GM12864 (cell line): ENCODE data around the gene LENG9.
"Not testable (repeated sequence)": the region's sequence is repeated elsewhere in the genome, so short reads cannot be mapped to it uniquely, and the experiment has no call there.

Experiments
- DNase-seq: peaks from one replicate; pipeline ENCODE4 v3.0.0-alpha.2; 2011; ENCODE audit warnings: low read depth
- H3K4me3 ChIP-seq: 2 replicates; pipeline ENCODE4 v1.5.1; 2011; ENCODE audit warnings: mild to moderate bottlenecking, low read depth, low read length, control low read depth
- TF ChIP-seq, protein P1 (sequence below): IDR thresholded peaks from 2 replicates; pipeline ENCODE4 v1.5.1; 2011; ENCODE audit warnings: low read depth, mild to moderate bottlenecking, moderate library complexity, low read length, control low read depth, inconsistent platforms; ENCODE audit errors: missing control alignments

The LENG9 gene

DNA sequence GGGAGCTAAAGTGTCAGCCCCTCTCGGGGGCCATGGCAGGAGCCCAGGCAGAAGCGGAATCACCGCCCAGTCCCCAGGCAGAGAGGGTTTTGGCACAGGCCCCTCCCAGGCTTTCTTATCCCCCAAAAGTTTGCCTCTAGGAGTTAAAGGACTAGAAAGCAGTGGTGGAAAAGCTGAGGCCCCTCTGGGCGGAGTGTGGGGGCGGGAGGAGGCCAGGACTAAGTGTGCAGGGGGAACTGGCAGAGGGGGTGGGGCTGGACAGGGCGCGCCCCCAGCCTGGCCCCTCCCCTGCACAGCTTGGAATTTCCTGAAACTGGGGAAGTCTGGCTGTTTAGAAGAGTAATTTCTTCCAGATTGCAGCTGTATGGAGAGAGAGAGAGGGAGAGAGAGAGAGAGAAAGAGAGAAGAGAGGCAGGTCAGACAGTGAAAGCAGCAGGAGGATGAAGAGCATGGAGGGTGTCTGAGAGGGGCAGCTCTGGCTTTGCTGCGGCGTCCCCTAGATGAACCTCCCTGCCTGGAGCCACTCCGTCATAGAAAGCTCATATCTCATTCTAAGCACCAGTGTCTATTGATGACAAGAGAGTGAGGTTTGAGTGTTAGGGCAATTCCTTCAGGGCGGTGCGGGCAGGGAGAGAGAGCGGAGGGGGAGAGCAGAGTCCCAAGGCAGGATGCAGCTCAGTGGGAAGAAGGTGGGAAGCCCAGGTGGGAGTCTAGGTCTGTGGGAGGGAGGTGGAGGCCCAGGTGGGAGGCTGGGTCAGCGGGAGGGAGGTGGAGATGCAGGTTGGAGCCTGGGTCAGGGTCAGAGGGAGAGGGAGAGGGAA lies 9.7 kb upstream of the LENG9 start, which contains the start of gene CDC42EP5:
Gene CDC42EP5 (minus strand): TSS at position 226 of the 821 bp plus-strand sequence. CDS start 7,749 bp downstream, outside the sequence.
- TF ChIP-seq, protein P1, sequence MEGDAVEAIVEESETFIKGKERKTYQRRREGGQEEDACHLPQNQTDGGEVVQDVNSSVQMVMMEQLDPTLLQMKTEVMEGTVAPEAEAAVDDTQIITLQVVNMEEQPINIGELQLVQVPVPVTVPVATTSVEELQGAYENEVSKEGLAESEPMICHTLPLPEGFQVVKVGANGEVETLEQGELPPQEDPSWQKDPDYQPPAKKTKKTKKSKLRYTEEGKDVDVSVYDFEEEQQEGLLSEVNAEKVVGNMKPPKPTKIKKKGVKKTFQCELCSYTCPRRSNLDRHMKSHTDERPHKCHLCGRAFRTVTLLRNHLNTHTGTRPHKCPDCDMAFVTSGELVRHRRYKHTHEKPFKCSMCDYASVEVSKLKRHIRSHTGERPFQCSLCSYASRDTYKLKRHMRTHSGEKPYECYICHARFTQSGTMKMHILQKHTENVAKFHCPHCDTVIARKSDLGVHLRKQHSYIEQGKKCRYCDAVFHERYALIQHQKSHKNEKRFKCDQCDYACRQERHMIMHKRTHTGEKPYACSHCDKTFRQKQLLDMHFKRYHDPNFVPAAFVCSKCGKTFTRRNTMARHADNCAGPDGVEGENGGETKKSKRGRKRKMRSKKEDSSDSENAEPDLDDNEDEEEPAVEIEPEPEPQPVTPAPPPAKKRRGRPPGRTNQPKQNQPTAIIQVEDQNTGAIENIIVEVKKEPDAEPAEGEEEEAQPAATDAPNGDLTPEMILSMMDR = no peak
- no peak for DNase-seq
- H3K4me3 ChIP-seq = no peak within 1 kb of the TSS

DNA sequence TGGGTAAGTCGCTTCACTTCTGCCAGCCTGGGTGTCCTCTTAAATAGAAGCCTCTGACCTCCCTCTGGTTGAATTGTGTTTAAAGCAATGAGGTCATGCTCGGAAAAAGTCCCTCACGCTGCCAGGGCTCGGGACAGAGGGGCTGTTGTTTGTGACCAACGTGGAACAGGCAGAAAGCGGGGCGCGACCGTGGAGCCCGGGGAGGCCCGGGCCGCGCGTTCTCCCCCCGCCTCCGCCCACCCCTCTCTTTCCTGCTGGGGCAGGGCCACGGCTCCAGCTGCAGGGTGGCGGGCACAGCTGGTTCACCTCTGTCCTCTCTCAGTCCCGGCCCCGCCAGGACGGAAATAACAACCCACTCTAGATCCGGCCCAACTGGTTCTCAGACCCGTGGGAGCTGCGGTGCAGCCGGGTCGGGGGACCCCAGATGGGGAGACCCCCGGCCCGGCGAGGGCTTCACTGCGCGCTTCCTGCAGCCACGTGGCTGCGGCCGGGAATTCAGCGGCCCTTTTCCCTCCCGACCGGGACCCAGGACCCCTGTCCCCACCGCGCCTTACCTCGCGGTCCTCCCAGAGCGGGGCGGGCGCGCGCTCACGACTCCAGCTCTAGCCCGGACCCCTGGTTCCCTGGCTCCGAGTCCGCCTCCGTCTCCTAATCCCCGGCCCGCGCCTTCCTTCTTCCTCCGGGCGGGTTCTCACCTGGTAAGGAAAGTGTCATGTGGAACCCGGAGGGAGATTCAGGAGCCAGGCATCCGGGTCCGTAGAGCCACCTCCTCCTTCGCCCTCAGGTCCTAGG lies 7.6 kb upstream of the LENG9 start:
- no peak overlapping the region for H3K4me3 ChIP-seq
- DNase-seq = no peak

DNA sequence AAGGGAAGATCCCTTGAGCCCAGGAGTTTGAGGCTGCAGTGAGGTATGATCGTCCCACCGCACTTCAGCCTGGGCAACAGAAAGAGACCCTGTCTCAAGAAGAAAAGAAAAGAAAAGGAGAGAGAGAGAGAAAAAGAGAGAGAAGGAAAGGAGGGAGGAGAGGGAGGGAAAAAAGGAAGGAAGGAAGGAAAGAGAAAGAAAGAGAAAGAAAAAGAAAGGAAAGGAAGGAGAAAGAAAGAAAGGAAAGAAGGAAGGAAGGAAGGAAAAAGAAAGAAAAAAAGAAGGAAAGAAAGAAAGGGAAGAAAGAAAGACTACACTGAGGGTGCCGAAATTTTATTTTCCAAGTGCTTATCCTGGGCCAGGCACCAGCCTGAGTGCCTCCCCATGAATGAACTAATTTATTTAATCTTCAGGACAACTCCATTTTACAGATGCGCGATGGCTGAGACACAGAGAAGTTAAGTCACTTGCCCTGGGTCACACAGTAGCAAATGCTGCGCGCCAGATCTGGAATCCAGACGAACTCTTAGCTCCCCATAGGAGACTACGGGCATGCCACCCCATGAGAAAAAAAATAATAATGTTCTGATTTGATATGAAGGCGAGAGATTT lies 6.8 kb upstream of the LENG9 start:
- H3K4me3 ChIP-seq = no peak overlapping the region
- no peak for DNase-seq

More for the DNA sequence above, 7.6 kb upstream of the LENG9 start:
- TF ChIP-seq, protein P1 = no peak

DNA sequence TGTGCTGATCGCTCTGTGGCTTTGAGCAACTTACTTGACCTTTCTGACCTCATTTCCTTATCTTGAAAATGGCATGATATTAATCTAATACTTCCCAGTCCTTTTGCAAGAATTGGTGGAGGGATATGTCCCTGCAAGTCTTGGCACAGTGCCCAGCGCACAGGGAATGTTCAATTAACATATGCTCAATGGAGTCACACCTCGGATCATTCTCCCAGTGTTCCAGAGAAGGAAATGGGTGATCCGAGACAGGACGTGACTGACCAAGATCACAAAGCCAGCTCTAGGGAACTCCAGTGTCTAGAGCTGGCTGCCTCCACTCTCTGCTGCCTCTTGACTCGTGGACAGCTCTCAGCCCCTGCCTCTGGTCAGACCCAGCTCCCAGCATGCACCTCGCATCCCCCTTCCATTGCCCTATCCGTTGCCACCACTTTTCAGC lies 5.9 kb upstream of the LENG9 start:
- TF ChIP-seq, protein P1 = no peak
- no peak overlapping the region for H3K4me3 ChIP-seq
- no peak for DNase-seq

More for the DNA sequence above, 6.8 kb upstream of the LENG9 start:
- TF ChIP-seq, protein P1 = no peak

DNA sequence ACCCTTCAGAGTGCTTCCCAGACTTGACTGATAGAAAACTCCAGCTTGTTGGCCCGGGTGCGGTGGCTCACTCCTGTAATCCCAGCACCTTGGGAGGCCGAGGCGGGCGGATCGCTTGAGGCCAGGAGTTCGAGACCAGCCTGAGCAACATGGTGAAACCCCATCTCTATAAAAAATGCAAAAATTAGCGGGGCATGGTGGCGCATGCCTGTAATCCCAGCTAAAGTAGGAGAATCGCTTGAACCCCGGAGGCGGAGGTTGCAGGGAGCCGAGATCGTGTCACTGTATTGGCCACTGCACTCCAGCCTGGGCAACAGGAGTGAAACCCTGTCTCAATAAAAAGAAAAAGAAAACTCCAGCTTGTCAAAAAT lies 2.5 kb upstream of the LENG9 start:
- not testable (repeated sequence) for DNase-seq, H3K4me3 ChIP-seq

DNA sequence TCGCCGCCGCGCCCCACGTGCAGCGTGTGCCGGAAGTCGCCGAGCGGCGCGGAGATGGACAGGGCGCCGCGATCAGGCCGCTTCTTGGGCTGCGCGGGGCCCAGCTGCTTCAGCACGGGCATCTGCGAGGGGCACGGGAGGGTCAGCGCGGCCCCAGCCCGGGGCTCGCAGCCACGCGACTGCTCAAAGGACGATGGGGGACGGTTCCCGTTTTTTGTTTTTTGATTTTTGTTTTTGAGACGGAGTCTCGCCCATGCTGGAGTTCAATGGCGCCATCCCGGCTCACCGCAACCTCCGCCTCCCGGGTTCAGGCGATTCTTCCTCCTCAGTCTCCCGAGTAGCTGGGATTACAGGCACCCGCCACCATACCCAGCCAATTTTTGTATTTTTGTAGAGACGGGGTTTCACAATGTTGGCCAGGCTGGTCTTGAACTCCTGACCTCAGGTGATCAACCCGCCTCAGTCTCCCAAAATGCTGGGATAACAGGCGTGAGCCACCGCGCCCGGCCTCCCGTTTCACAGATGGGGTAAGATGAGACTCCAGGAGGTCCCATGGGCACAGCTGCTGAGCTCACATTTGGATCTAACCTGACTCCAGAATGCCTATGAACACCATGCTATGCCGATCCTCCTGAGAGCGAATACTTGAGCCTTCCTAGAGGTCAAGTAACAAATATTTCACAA lies 2.0 kb upstream of the LENG9 start:
- no peak for DNase-seq
- TF ChIP-seq, protein P1 = no peak
- no peak overlapping the region for H3K4me3 ChIP-seq
